GM04503 (cell line): ENCODE results near the gene GOSR1.
"Not testable (repeated sequence)": the region's sequence is repeated elsewhere in the genome, so short reads cannot be mapped to it uniquely, and the experiment has no call there.

Experiments used
- DNase-seq: peaks from one replicate; pipeline ENCODE4 v3.0.0-alpha.2; 2012; ENCODE audit warnings: low read depth

GOSR1 gene

GRCh38 chr17:30547778-30548573 is 70.8 kb downstream of the GOSR1 start:
- no peak for DNase-seq

GRCh38 chr17:30549181-30549580 is 72.0 kb downstream of the GOSR1 start:
- not testable (repeated sequence) for DNase-seq

- DNase-seq, result no peak
Observed at GRCh38 chr17:30549864-30550511, 72.8 kb downstream of the GOSR1 start.

- no peak for DNase-seq
Observed at GRCh38 chr17:30550512-30551273, 73.5 kb downstream of the GOSR1 start.

GRCh38 chr17:30551274-30551995 is 74.2 kb downstream of the GOSR1 start:
- DNase-seq, result not testable (repeated sequence)

- DNase-seq, result no peak
Observed at GRCh38 chr17:30551996-30552339, 74.8 kb downstream of the GOSR1 start.

- no peak for DNase-seq
Observed at GRCh38 chr17:30552994-30553566, 75.9 kb downstream of the GOSR1 start.

- DNase-seq, result not testable (repeated sequence)
Observed at GRCh38 chr17:30553823-30554440, 76.7 kb downstream of the GOSR1 start.

GRCh38 chr17:30554839-30555751 is 77.9 kb downstream of the GOSR1 start:
- DNase-seq, result no peak

- no peak for DNase-seq
Observed at GRCh38 chr17:30555942-30556341, 78.7 kb downstream of the GOSR1 start.

- DNase-seq, result no peak
Observed at GRCh38 chr17:30556374-30557332, 79.4 kb downstream of the GOSR1 start.

- DNase-seq, result no peak
Observed at GRCh38 chr17:30557916-30558685, 80.9 kb downstream of the GOSR1 start.

- DNase-seq, result no peak
Observed at GRCh38 chr17:30558686-30559545, 81.7 kb downstream of the GOSR1 start.

- DNase-seq, result no peak
Observed at GRCh38 chr17:30559656-30560055, 82.4 kb downstream of the GOSR1 start.

GRCh38 chr17:30560117-30561026 is 83.2 kb downstream of the GOSR1 start:
- DNase-seq, result not testable (repeated sequence)

GRCh38 chr17:30561766-30562165 is 84.6 kb downstream of the GOSR1 start:
- DNase-seq, result not testable (repeated sequence)
